ENCODE results near the gene DHRS2. TPM values are rescaled to one million over a fixed set of nuclear protein-coding genes. Genes with fewer than 3 reads are reported as not detected.
"Not testable (repeated sequence)": the region's sequence is repeated elsewhere in the genome, so short reads cannot be mapped to it uniquely, and the experiment has no call there.

DHRS2 gene
- under 1 TPM in 9 of 12 donors, not detected in 3; 0.12 to 0.98 (median 0.26) TPM for polyA plus RNA-seq (ENCODE audit: insufficient read length in 12 of 12)
- long read RNA-seq, donor 1, partial matches to known transcripts = 0 of 1 reads
- long read RNA-seq, donor 1, other reads (novel, unspliced or antisense) = 0 of 1 reads
- long read RNA-seq, donor 2 = 0 reads
- long read RNA-seq, donor 3 = 0 reads
- long read RNA-seq, donor 4 = 0 reads
- long read RNA-seq, donor 5 = 0 reads
- long read RNA-seq, donor 6 = 0 reads
- long read RNA-seq, donor 7 = 0 reads
- long read RNA-seq, donor 8 = 0 reads
- long read RNA-seq, donor 9 = 0 reads
- long read RNA-seq, donor 10 = 0 reads
- long read RNA-seq, donor 11, partial matches to known transcripts = 0 of 1 reads
- long read RNA-seq, donor 11, other reads (novel, unspliced or antisense) = 0 of 1 reads

GRCh38 chr14:23636317-23637211 lies at the start of gene DHRS2:
DHRS2 (plus strand) TSS chr14:23636364; CDS start chr14:23638865, 2,501 bp downstream.
- no peak for DNase-seq

- peak; percentile 88 for DNase-seq
Observed at GRCh38 chr14:23588884-23589598, 47.1 kb upstream of the DHRS2 start.

- no peak for DNase-seq
Observed at GRCh38 chr14:23589606-23590005, 46.6 kb upstream of the DHRS2 start.

- no peak for DNase-seq
Observed at GRCh38 chr14:23590198-23590597, 46.0 kb upstream of the DHRS2 start.

- not testable (repeated sequence) for DNase-seq
Observed at GRCh38 chr14:23594191-23594590, 42.0 kb upstream of the DHRS2 start.

- DNase-seq = no peak
Observed at GRCh38 chr14:23600322-23600707, 35.8 kb upstream of the DHRS2 start.

GRCh38 chr14:23600806-23601205 lies 35.4 kb upstream of the DHRS2 start:
- no peak for DNase-seq

GRCh38 chr14:23601424-23601823 lies 34.7 kb upstream of the DHRS2 start:
- no peak for DNase-seq

- DNase-seq = no peak
Observed at GRCh38 chr14:23601845-23602180, 34.4 kb upstream of the DHRS2 start.

GRCh38 chr14:23602181-23603095 lies 33.7 kb upstream of the DHRS2 start:
- DNase-seq = no peak

GRCh38 chr14:23603103-23603502 lies 33.1 kb upstream of the DHRS2 start:
- no peak for DNase-seq

GRCh38 chr14:23604148-23604547 lies 32.0 kb upstream of the DHRS2 start:
- no peak for DNase-seq

GRCh38 chr14:23604675-23605170 lies 31.4 kb upstream of the DHRS2 start:
- no peak for DNase-seq

- DNase-seq = no peak
Observed at GRCh38 chr14:23605931-23606585, 30.1 kb upstream of the DHRS2 start.

- DNase-seq = no peak
Observed at GRCh38 chr14:23608454-23608853, 27.7 kb upstream of the DHRS2 start.

- DNase-seq = no peak
Observed at GRCh38 chr14:23609001-23609400, 27.2 kb upstream of the DHRS2 start.

- not testable (repeated sequence) for DNase-seq
Observed at GRCh38 chr14:23609411-23610089, 26.6 kb upstream of the DHRS2 start.

- DNase-seq = no peak
Observed at GRCh38 chr14:23610090-23610814, 25.9 kb upstream of the DHRS2 start.

GRCh38 chr14:23610815-23611289 lies 25.3 kb upstream of the DHRS2 start:
- no peak for DNase-seq

All from muscle of arm (tissue), 14 donors.